IMR-90 (cell line): ENCODE measurements around the gene DZIP1L.

ENCODE experiments used
- CTCF ChIP-seq: conservative IDR thresholded peaks from 2 replicates; pipeline ENCODE4 v1.5.1; 2012; ENCODE audit warnings: mild to moderate bottlenecking, low read depth, low read length, improper control_type of control experiment
- FOS ChIP-seq: fragments of 150-350 bp; IDR thresholded peaks from 2 replicates; pipeline ENCODE4 v1.6.1; 2016; ENCODE audit warnings: low read depth, low read length
- MAFK ChIP-seq: IDR thresholded peaks from 2 replicates; pipeline ENCODE4 v1.6.1; 2012; ENCODE audit warnings: low read depth, low read length, improper control_type of control experiment
- MXI1 ChIP-seq: IDR thresholded peaks from 2 replicates; pipeline ENCODE4 v1.6.1; 2012; ENCODE audit warnings: low read depth, mild to moderate bottlenecking, low read length, moderate library complexity, borderline replicate concordance
- NFE2L2 ChIP-seq: fragments of 150-350 bp; IDR thresholded peaks from 2 replicates; pipeline ENCODE4 v1.6.1; 2016; ENCODE audit warnings: low read depth, mild to moderate bottlenecking, low read length
- POLR2A ChIP-seq: IDR thresholded peaks from 2 replicates; pipeline ENCODE4 v1.6.1; 2012; ENCODE audit warnings: mild to moderate bottlenecking, low read depth, low read length
- RAD21 ChIP-seq: IDR thresholded peaks from 2 replicates; pipeline ENCODE4 v1.6.1; 2012; ENCODE audit warnings: low read length, improper control_type of control experiment
- RFX5 ChIP-seq: IDR thresholded peaks from 2 replicates; pipeline ENCODE4 v1.8.0; 2012; ENCODE audit warnings: low read depth, mild to moderate bottlenecking, low read length, moderate library complexity
- SMC3 ChIP-seq: fragments of 150-350 bp; IDR thresholded peaks from 2 replicates; pipeline ENCODE4 v1.6.1; 2016; ENCODE audit warnings: low read depth, mild to moderate bottlenecking, antibody characterized with exemption, low read length, moderate library complexity
- USF2 ChIP-seq: fragments of 150-350 bp; IDR thresholded peaks from 2 replicates; pipeline ENCODE4 v1.6.1; 2017; ENCODE audit warnings: mild to moderate bottlenecking, antibody characterized with exemption, low read length, low read depth

GRCh38 chr3:138062626-138063025, 52.8 kb downstream of the DZIP1L start:
- TF ChIP-seq MAFK (no peak), CTCF (no peak), USF2 (no peak), RAD21 (no peak), FOS (no peak), POLR2A (no peak), SMC3 (no peak), NFE2L2 (no peak), RFX5 (no peak), MXI1 (no peak)
